Kidney (tissue), 14 donors: ENCODE measurements around the gene CELA2A. TPM values are rescaled to one million over a fixed set of nuclear protein-coding genes. Genes with fewer than 3 reads are reported as not detected.
A peak's percentile ranks its signal among the peaks of the same experiment; 100 is the strongest.
"Not testable (repeated sequence)": the region's sequence is repeated elsewhere in the genome, so short reads cannot be mapped to it uniquely, and the experiment has no call there.

Experiments
- DNase-seq, 5 donors: peaks; one replicate each; pipeline ENCODE4 v3.0.0-alpha.2; 2013 to 2020
- FAIRE-seq: peaks from 2 replicates; lab custom pipeline; 2012; peaks lifted over from hg19 to GRCh38; lab: Jason Lieb, UNC
- H3K27ac ChIP-seq, 2 donors: one replicate each; pipeline ENCODE4 v1.7.0; 2013; ENCODE audit warnings: low read depth in 2 of 2, low read length in 2 of 2, inconsistent platforms in 1 of 2
- H3K27me3 ChIP-seq: one replicate; pipeline ENCODE4 v1.7.1; 2013; ENCODE audit warnings: low read length, inconsistent platforms; ENCODE audit not compliant: control insufficient read depth, insufficient read depth
- H3K36me3 ChIP-seq, 3 donors: one replicate each; pipeline versions ENCODE4 v1.7.0 to v1.7.1; 2013; ENCODE audit warnings: low read length in 3 of 3, control low read depth in 1 of 3, inconsistent platforms in 1 of 3; ENCODE audit not compliant: insufficient read depth in 3 of 3, control insufficient read depth in 2 of 3
- H3K4me1 ChIP-seq, 3 donors: one replicate each; pipeline versions ENCODE4 v1.7.0 to v1.7.1; 2013; ENCODE audit warnings: low read length in 3 of 3, inconsistent platforms in 1 of 3, low read depth in 1 of 3; ENCODE audit not compliant: control insufficient read depth in 2 of 3, insufficient read depth in 2 of 3
- H3K4me3 ChIP-seq, 3 donors: one replicate each; pipeline versions ENCODE4 v1.7.0 to v1.8.1; 2013; ENCODE audit warnings: low read length in 3 of 3, control low read depth in 1 of 3, inconsistent platforms in 1 of 3
- H3K9ac ChIP-seq, 3 donors: one replicate each; pipeline versions ENCODE4 v1.7.0 to v1.7.1; 2013; ENCODE audit warnings: low read length in 3 of 3, control low read depth in 1 of 3, inconsistent platforms in 1 of 3
- H3K9me3 ChIP-seq, 3 donors: one replicate each; pipeline versions ENCODE4 v1.7.0 to v1.7.1; 2013; ENCODE audit warnings: low read length in 3 of 3, control low read depth in 1 of 3, inconsistent platforms in 1 of 3; ENCODE audit not compliant: control insufficient read depth in 2 of 3, insufficient read depth in 1 of 3
- intact Hi-C: fragments of 100-400 bp; cut with DNase I; formaldehyde crosslinking; loops from one replicate; pipeline ENCODE4 v1.11.1; 2022
- polyA plus RNA-seq: library from polyadenylated mRNA; stranded (reverse); fragments of 350-450 nt; fragmentation: Illumina TruSeq; extraction: RNeasy Lipid Tissue Mini Kit (QIAGEN cat#74804); gene quantifications from one replicate; pipeline ENCODE4 v1.2.3, GENCODE V29; 2014; ENCODE audit warnings: low read depth, low replicate concordance; ENCODE audit not compliant: insufficient read depth
- total RNA-seq: library from RNA; stranded (reverse); fragmentation: NEBNext Ultra II Directional; extraction: Animal tissue kit (Norgen Biotek cat#: 25700); gene quantifications from one replicate; pipeline ENCODE4 v1.2.1, GENCODE V29; 2021
- TF ChIP-seq, protein P1 (sequence below): IDR thresholded peaks from 3 replicates; pipeline ENCODE4 v1.5.1; 2012; ENCODE audit warnings: mild to moderate bottlenecking, moderate library complexity, borderline replicate concordance; ENCODE audit not compliant: insufficient read depth; ENCODE audit errors: extremely low read depth
- donor health status: control.
- donor health status: control.
- donor health status: control.
- donor health status: control.
- donor health status: control.
- donor health status: DM: yes; HTN: yes; CAD: no.
- donor health status: Normal renal cell carcinoma (clear cell type).

Gene CELA2A
- total and polyA plus RNA-seq, 2 donors from 2014 or later: not detected

- DNase-seq: peak in 1 of 5 donors; percentile 38
- FAIRE-seq: no peak
- intact Hi-C loops: no loop called here
These were observed 21.2 kb downstream of the CELA2A start for GRCh38 chr1:15477646-15478212.

DNA sequence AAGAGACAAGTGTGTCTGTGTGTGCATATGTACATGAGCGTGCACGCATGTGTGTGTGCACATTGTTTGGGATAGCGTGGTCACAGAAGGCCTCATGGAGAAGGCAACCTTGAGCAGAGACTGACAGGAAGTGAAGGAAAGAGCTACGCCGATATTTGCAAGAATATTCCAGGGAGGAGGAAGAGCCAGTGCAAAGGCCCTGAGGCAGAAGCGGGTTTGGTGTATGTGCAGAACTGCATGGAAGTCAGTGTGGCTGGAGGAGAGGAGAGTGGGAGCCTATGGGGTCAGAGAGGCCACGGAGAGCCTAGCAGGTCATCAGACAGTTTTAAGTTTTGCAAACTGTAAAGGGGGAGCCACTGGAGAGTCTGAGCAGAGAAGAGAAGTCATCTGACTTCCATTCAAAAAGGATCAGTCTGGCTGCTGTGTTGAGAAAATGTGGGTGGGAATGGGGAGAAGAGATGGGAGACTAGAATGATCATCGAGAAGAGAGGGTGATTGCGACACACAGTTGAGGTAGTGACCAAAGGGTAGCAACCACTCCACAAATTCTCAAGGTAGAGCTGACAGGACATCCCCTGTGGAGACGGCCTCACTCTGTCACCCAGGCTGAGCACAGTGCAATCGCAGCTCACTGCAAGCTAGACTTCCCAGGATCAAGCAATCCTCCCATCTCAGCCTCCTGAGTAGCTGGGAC, 23.3 kb downstream of the CELA2A start:
- Histone ChIP-seq H3K9me3 (no peaks in the 10 kb centered on the region), H3K4me3 (no peak overlapping the region), H3K27ac (no peak overlapping the region), H3K27me3 (no peaks in the 10 kb centered on the region), H3K4me1 (no peaks in the 10 kb centered on the region), H3K9ac (no peak overlapping the region), H3K36me3 (no peaks in the 10 kb centered on the region)
- DNase-seq (no peak), FAIRE-seq (no peak)
- intact Hi-C loops: no loop called here
- TF ChIP-seq, protein P1, sequence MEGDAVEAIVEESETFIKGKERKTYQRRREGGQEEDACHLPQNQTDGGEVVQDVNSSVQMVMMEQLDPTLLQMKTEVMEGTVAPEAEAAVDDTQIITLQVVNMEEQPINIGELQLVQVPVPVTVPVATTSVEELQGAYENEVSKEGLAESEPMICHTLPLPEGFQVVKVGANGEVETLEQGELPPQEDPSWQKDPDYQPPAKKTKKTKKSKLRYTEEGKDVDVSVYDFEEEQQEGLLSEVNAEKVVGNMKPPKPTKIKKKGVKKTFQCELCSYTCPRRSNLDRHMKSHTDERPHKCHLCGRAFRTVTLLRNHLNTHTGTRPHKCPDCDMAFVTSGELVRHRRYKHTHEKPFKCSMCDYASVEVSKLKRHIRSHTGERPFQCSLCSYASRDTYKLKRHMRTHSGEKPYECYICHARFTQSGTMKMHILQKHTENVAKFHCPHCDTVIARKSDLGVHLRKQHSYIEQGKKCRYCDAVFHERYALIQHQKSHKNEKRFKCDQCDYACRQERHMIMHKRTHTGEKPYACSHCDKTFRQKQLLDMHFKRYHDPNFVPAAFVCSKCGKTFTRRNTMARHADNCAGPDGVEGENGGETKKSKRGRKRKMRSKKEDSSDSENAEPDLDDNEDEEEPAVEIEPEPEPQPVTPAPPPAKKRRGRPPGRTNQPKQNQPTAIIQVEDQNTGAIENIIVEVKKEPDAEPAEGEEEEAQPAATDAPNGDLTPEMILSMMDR: no peak

More at GRCh38 chr1:15477646-15478212, 21.2 kb downstream of the CELA2A start:
- no peak overlapping the region for H3K9ac ChIP-seq
- H3K9me3 ChIP-seq: no peaks in the 10 kb centered on the region
- no peaks in the 10 kb centered on the region for H3K36me3 ChIP-seq
- H3K4me3 ChIP-seq: no peak overlapping the region
- no peak overlapping the region for H3K27ac ChIP-seq
- TF ChIP-seq, protein P1: no peak
- H3K4me1 ChIP-seq: no peaks in the 10 kb centered on the region
- H3K27me3 ChIP-seq: no peaks in the 10 kb centered on the region

GRCh38 chr1:15482455-15482854, 25.9 kb downstream of the CELA2A start:
- H3K36me3 ChIP-seq, H3K27ac ChIP-seq, H3K4me1 ChIP-seq, H3K9me3 ChIP-seq, H3K27me3 ChIP-seq, H3K9ac ChIP-seq, H3K4me3 ChIP-seq, intact Hi-C loops, DNase-seq, FAIRE-seq: not testable (repeated sequence)

DNA sequence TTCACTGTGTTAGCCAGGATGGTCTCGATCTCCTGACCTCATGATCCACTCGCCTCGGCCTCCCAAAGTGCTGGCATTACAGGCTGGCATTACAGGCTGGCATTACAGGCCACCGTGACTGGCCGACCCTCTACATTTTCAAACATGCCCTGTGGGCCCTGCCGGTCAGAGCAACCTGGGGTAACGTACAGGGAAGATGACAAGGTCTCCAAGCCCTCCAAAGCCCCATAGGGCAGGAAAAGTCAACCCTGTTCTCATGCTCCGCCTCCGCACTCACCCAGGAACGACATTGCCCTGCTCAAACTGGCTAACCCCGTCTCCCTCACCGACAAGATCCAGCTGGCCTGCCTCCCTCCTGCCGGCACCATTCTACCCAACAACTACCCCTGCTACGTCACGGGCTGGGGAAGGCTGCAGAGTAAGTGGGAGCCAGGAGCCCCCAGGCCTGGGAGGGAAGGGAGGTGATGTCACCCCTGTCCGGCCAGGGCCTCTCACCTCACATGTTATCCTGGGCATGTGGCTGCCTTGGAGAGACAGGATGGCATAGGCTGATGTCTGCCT, 26.5 kb downstream of the CELA2A start:
- intact Hi-C loops, H3K9ac ChIP-seq, H3K27ac ChIP-seq, FAIRE-seq, H3K9me3 ChIP-seq, H3K27me3 ChIP-seq, H3K4me1 ChIP-seq, H3K36me3 ChIP-seq, H3K4me3 ChIP-seq, DNase-seq: not testable (repeated sequence)
